ENCODE data around the gene TPRA1.
"Not testable (repeated sequence)": the region's sequence is repeated elsewhere in the genome, so short reads cannot be mapped to it uniquely, and the experiment has no call there.

TPRA1 gene

DNA sequence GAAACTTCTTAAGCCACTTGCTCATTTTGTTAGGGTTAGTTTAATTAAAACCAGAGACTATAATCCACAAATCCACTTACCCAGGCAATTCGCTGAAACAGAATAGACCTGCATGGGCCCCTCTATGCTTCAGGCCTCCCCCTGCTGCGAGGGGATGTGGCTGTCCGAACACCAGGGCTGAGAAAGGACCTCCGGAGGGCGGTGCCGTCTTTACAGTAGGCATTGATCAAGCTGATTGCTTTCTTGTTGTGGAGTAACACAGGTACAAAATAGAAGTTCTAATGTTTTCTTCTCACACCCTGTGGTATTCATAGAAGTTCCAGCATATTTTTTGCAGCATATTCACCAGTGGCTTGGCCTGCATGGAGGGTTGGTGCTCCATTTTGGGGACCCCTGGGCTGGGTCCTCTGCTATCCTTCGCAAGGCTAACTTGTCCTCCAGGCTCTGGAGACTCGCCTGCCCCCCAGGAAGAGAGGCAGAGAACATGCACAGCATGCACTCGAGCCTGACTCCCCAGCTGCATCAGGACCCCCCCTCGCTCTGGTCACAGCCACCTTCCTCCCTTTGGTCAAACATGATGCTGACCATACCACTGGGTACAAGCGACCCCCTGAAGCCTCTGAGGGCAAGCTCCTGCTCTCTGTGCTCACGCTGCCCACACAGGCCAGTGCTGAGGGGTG lies 55.3 kb downstream of the TPRA1 start:
- DNase-seq = no peak

DNA sequence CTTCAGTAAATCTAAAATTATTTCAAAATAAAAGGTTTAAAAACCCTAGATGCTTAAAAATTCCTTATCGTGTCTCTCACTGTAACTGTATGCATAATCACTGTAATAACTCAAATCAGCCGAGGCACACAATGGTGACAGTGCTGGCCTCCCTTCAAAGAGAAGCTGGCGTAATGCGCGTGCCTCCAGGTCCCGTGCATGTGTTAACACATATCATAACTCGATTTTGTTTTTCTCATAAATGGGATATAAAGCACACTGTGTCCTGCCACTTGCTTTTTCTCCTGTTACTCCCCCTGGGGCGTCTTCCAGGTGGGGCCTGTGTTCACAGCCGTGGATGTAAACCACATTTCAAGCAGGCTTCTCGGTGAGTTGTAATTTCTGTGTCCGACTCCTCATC lies 56.0 kb downstream of the TPRA1 start:
- no peak for DNase-seq

DNA sequence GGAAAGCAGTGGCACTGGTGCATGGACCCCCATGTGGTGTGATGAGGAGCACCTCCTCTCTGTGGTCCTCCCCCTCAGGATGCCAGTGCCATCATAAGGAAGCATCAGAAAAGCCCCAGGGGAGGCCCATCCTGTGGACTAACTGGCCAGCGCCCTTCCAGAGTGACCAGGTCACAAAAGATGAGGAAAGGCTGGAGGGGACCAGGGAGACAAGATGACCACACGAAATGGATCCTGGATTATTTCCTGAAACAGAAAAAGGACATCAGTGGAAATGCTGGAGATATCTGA lies 56.4 kb downstream of the TPRA1 start:
- no peak for DNase-seq

DNA sequence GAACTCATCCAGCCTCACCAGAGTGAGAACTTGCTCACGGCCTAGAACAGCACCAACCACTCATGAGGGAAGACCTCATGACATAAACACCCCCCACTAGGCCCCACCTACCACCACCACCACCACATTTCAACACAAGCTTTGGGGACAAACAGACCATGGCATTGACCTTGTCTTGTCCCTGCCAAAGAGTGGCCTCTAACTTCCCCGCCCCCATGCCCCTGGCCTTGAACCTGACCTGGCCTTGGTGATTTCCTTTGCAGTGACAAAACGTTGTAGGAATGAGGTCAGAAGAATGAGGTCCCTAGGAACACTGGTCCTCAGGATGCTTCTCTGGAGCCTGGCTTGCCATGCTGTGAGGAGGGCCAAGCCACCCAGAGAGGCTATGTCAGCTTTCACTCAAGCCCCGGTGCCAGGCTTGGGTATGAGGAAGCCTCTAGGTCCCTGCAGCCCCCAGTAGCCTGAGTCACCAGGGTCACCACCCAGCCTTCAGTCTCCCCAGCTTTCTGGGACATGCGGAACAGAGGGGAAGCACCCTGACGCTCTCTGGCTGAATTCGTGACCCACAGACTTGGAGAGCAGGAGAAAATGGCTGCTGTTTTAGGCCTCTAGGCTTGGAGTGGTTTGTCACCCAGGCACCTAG lies 57.9 kb downstream of the TPRA1 start:
- DNase-seq = no peak

DNA sequence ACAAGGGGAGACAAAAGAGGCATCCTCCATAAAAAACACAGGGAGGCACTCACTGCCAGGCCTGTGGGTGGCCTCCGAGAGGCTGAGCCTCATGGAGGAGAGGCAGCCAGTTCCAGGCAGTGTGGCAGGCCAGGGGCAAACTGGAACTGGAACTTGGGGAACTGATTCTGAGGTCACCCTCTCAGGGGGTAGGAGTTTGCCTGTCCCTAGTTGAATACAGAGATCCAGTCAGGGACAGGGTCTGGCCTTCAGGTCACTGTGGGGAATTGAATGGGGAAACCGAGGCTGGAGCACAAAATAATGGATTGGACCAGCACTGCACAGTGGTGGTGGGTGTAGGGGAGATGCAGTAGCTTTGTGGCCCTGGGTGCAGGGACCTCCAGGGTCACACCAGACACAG lies 58.7 kb downstream of the TPRA1 start:
- DNase-seq = no peak

DNA sequence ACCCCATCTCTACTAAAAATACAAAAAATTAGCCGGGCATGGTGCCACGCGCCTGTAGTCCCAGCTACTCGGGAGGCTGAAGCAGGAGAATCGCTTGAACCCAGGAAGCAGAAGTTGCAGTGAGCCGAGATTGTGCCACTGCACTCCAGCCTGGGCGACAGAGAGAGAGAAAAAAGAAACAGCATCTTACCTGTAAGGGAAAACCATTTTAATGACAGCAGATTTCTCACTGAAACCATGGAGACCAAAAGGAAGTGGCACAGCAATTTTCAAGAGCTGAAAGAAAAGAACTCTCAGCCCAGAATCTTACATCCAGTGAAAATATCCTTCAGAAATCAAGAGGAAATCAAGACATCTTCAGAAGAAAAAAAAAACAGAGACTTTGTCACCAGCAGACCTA lies 59.7 kb downstream of the TPRA1 start:
- not testable (repeated sequence) for DNase-seq

DNA sequence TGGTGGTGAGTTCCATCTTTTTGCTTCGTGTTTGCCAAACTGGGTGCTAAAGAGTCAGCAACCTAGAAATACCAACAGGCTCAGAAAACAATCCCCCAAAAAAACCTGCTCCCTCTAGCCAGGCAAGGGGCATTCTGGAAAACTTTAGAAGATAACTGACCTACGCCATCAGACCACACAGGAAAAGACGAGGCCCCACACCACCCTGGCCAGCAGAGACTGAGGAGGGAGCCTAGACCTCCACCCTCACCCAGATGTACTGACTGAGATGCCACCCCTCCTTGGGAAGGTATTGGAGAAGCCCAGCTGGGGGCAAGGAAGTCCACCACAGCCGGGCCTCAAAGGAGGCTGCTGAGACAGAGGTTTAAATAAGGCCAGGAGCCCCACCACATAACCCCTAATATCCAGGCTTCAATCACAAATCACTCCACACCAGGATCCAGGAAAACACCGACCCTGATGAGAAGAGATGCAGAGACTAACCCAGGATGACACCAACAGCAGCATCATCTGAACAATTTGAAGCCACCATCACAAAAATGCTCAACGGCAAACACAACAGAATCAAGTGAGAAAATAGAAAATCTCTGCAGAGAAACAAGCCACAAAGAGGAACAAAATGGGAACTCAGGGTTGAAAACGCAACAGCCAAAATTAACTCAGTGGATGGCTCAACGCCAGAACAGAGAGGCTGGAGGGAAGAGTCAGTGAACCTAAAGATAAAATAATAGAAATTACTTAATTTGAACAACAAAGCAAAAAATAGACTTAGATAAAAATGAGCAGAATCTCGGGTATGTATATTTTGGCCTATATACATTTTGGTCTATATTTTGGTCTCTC lies 61.0 kb downstream of the TPRA1 start:
- DNase-seq = no peak

DNA sequence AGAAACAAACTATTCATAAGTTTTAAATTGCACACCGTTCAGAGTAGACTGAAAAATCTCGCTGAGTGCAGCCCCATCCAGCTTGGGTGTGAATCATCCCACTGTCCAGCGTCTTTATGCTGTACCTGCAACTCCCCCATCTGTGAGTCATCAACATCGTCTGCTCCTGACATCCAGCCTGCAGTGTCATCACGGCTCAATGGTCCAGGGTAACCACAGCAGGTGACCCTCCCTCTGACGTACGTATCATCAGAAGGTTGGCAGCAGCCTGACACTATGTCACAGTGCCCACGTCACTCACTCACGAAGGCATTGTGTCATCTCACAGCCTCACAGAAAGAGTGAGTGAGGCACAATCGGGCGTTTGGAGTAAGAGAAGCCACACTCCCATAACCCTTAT lies 65.2 kb downstream of the TPRA1 start:
- no peak for DNase-seq

DNA sequence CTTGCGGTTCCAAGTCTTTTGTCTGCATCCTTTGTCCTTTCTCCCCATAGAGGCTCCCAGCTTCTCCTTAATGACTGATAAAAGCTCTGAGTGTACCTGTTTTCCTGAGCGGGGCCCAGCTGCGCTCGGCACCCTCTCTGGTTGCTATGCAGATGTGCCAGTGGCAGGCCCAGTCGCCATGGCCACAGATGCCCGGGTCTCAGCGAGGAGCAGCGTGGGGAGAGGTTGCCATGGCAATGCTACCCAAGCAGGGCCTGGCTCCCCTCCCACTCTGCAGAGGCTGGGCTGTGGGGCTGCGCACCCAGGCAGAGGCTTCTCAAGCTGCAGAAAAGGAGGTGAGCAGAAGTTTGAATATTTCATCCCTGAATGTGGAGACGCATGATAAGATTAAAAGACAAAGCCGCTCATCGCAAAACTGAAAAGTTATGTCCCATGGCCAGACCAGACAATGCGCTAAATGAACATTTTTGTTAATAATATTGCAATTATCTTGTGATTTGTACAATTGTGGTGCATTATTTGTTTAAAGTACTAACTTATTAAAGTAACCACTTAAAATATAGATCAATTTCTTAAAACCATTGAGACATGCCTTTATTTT lies 66.1 kb downstream of the TPRA1 start:
- no peak for DNase-seq
